DND-41 (cell line): ENCODE results near the gene ARHGAP28.

ENCODE experiments used
- ATAC-seq: fragments of 200-7000 bp; cut with Tn5 transposase; 3 replicates; pipeline ENCODE4 v1.9.1; 2021; ENCODE audit warnings: low read depth; ENCODE audit not compliant: insufficient read depth
- DNase-seq: peaks from one replicate; pipeline ENCODE4 v3.0.0-alpha.2; 2020
- H2AFZ ChIP-seq: 2 replicates; pipeline ENCODE4 v1.6.0; 2012; ENCODE audit warnings: low read depth, low read length
- H3K27ac ChIP-seq: 2 replicates; pipeline ENCODE4 v1.5.1; 2012; ENCODE audit warnings: low read length, inconsistent platforms
- H3K27me3 ChIP-seq: fragments of 200-600 bp; sonication (generic); 2 replicates; pipeline ENCODE4 v1.6.0; 2012; ENCODE audit warnings: low read length, mild to moderate bottlenecking, inconsistent platforms; ENCODE audit not compliant: insufficient read depth, poor library complexity
- H3K36me3 ChIP-seq: 2 replicates; pipeline ENCODE4 v1.5.1; 2012; ENCODE audit warnings: low read length, inconsistent platforms; ENCODE audit not compliant: insufficient read depth
- H3K4me1 ChIP-seq: 2 replicates; pipeline ENCODE4 v1.5.1; 2012; ENCODE audit warnings: mild to moderate bottlenecking, low read length; ENCODE audit not compliant: insufficient read depth
- H3K4me2 ChIP-seq: 2 replicates; pipeline ENCODE4 v1.6.0; 2012; ENCODE audit warnings: mild to moderate bottlenecking, moderate library complexity, low read length, inconsistent platforms; ENCODE audit not compliant: insufficient read depth
- H3K4me3 ChIP-seq, 2 experiments: fragments of 200-600 bp in 1 of 2; shearing (Covaris generic) in 1 of 2; 2 replicates each; pipeline ENCODE4 v1.5.1; 2012 to 2016; ENCODE audit warnings: inconsistent platforms in 2 of 2, low read length in 2 of 2, mild to moderate bottlenecking in 2 of 2, low read depth in 1 of 2, moderate library complexity in 1 of 2
- H3K79me2 ChIP-seq: 2 replicates; pipeline ENCODE4 v1.6.0; 2012; ENCODE audit warnings: low read length, inconsistent platforms; ENCODE audit not compliant: insufficient read depth
- H3K9ac ChIP-seq: 2 replicates; pipeline ENCODE4 v1.6.0; 2012; ENCODE audit warnings: low read depth, mild to moderate bottlenecking, inconsistent platforms, low read length, moderate library complexity
- H3K9me3 ChIP-seq: 2 replicates; pipeline ENCODE4 v1.5.1; 2012; ENCODE audit warnings: low read length, moderate library complexity, mild to moderate bottlenecking, inconsistent platforms; ENCODE audit not compliant: insufficient read depth, severe bottlenecking
- H4K20me1 ChIP-seq: 2 replicates; pipeline ENCODE4 v1.6.0; 2012; ENCODE audit warnings: low read length; ENCODE audit not compliant: insufficient read depth
- CTCF ChIP-seq: IDR thresholded peaks from 2 replicates; pipeline ENCODE4 v1.5.1; 2012; ENCODE audit warnings: borderline replicate concordance, low read length, moderate library complexity, mild to moderate bottlenecking; ENCODE audit not compliant: poor library complexity, severe bottlenecking; ENCODE audit errors: extremely low read depth
- EZH2 ChIP-seq: IDR thresholded peaks from 3 replicates; pipeline ENCODE4 v1.6.1; 2012; ENCODE audit warnings: borderline replicate concordance, low read depth, mild to moderate bottlenecking, moderate library complexity, low read length, inconsistent platforms; ENCODE audit not compliant: severe bottlenecking

The ARHGAP28 gene

GRCh38 chr18:6814882-6815425, 85.4 kb downstream of the ARHGAP28 start:
- Histone ChIP-seq H3K4me3 (no peak overlapping the region), H3K4me2 (no peak overlapping the region), H3K9me3 (no peaks in the 10 kb centered on the region), H3K36me3 (no peaks in the 10 kb centered on the region), H3K4me1 (no peaks in the 10 kb centered on the region), H4K20me1 (no peaks in the 10 kb centered on the region), H3K27me3 (no peaks in the 10 kb centered on the region), H3K27ac (no peak overlapping the region), H3K9ac (no peak overlapping the region), H3K79me2 (no peaks in the 10 kb centered on the region), H2AFZ (no peak overlapping the region)
- no peak for ATAC-seq
- DNase-seq, result no peak
- TF ChIP-seq EZH2, result no peak
- no peak for TF ChIP-seq CTCF

- Histone ChIP-seq H4K20me1 (no peaks in the 10 kb centered on the region), H2AFZ (no peak overlapping the region), H3K9me3 (no peaks in the 10 kb centered on the region), H3K27me3 (no peaks in the 10 kb centered on the region), H3K9ac (no peak overlapping the region), H3K79me2 (no peaks in the 10 kb centered on the region), H3K4me3 (no peak overlapping the region), H3K4me1 (no peaks in the 10 kb centered on the region), H3K4me2 (no peak overlapping the region), H3K27ac (no peak overlapping the region), H3K36me3 (no peaks in the 10 kb centered on the region)
- TF ChIP-seq CTCF (no peak), EZH2 (no peak)
- ATAC-seq, result no peak
- DNase-seq, result no peak
Measured at GRCh38 chr18:6816154-6816553, 86.6 kb downstream of the ARHGAP28 start.

GRCh38 chr18:6819332-6819731, 89.8 kb downstream of the ARHGAP28 start:
- no peak for TF ChIP-seq CTCF
- TF ChIP-seq EZH2, result no peak
- Histone ChIP-seq H2AFZ (no peak overlapping the region), H3K9ac (no peak overlapping the region), H3K27ac (no peak overlapping the region), H4K20me1 (no peaks in the 10 kb centered on the region), H3K9me3 (no peaks in the 10 kb centered on the region), H3K79me2 (no peaks in the 10 kb centered on the region), H3K4me1 (no peaks in the 10 kb centered on the region), H3K27me3 (no peaks in the 10 kb centered on the region), H3K4me2 (no peak overlapping the region), H3K36me3 (no peaks in the 10 kb centered on the region), H3K4me3 (no peak overlapping the region)
- ATAC-seq (no peak), DNase-seq (no peak)

- TF ChIP-seq EZH2, result no peak
- no peak for TF ChIP-seq CTCF
- H3K9me3 ChIP-seq, result no peaks in the 10 kb centered on the region
- no peaks in the 10 kb centered on the region for H4K20me1 ChIP-seq
- no peaks in the 10 kb centered on the region for H3K4me1 ChIP-seq
- H3K36me3 ChIP-seq, result no peaks in the 10 kb centered on the region
- H3K27ac ChIP-seq, result no peak overlapping the region
- ATAC-seq (no peak), DNase-seq (no peak)
- no peaks in the 10 kb centered on the region for H3K79me2 ChIP-seq
- no peak overlapping the region for H2AFZ ChIP-seq
- H3K4me2 ChIP-seq, result no peak overlapping the region
- no peak overlapping the region for H3K9ac ChIP-seq
- H3K27me3 ChIP-seq, result no peaks in the 10 kb centered on the region
- H3K4me3 ChIP-seq, result no peak overlapping the region
Measured at GRCh38 chr18:6820314-6820713, 90.8 kb downstream of the ARHGAP28 start.
